HUDEP-2 (cell line): Measurements from ENCODE around the gene MYO16.

ENCODE experiments used
- DNase-seq, 76 experiments: peaks; one replicate each; lab custom pipeline; 2025; ENCODE audit not compliant: unreplicated experiment in 76 of 76; lab: John Stamatoyannopoulos, UW

The MYO16 gene

DNA sequence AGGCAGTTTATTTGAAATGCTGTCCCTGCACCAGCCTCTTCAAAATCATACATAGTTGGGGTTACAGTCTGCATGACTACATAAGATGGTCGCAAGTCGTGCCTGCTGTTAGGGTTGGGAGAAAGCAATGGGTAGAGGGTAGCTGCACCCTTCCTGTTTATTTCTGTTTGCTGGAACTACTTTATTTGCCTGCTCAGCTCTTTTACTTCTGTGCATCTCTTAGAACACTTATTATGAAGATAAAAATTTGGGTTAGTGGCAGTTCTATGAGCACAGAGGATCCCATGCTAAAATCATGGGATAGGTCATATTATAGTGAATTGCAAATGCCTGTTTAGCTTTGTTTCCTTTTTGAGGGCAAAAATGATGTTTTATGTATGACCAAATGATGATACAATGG lies 160.1 kb downstream of the MYO16 start:
- no peak for DNase-seq

DNA sequence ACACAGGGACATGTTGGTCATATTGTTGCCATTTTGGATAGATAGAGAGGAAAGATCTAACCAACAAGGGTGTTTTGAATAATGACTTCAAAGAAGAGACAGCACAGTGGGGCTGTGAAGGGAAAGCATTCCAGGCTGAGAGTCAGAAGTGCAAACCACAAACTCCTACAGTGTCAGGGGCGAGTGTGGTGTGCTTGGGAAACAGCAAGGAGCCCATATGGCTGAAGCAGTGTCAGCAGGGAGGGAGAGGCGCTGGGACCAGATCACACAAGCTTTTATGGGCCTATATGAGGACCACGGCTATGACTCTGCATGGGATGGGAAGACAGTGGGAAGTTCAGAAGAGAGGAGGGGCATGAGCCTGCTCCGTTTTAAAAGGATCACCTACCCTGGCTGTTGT lies 166.4 kb downstream of the MYO16 start:
- DNase-seq = no peak

- no peak for DNase-seq
Observed at GRCh38 chr13:108797354-108797753, 167.9 kb downstream of the MYO16 start.

DNA sequence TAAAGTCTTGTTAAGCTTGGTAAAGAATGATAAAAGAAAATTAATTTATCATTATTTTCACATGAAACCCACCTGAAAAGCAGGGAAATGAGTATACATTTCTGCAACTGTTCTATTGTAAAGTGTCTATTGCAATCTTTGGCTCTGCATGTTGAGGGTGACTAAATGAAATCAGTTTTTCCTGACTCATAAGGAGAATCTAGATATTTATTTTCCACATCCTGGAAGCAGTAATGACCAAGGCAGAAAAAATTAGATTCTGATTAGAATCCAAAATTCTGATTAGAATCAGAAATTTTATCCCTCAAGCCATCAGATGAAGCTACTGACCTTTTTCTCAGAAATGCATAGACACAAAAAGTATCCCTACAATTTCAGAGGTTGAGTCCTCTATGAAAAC lies 178.4 kb downstream of the MYO16 start:
- no peak for DNase-seq

DNA sequence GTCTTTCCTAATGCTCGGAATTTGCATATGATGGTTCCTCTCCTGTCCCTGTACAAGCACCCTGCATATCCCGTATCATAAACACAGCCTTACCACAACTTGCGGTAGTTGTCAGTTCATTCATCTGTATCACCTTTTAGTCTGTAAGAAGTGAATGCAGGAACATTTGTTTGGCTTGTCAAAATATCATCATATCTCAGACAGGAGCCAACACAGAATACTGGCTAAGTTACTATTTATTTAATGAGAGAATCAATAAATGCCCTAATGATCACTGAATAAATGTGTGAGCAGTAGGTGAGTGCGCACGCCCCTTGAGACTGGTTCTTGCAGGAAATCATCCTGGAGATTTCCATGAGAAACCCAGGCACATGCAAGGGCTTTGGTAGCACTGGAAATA lies 182.8 kb downstream of the MYO16 start:
- DNase-seq = no peak

DNA sequence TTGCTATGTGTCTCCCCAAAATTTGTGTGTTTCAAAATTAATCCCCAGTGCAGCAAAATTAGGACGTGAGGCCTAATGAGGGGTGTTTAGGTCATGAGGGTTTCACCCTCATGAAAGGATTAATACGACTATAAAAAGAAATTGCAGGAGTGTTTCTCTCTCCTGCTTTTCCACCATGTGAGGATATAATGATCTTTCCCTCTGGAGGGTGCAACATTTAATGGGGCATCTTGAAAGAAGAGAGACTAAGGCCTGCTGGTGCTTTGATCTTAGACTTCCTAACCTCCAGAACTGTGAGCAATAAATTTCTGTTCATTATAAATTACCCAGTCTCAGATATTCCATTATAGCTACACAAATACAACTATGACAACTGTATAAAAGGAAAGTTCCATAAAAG lies 183.2 kb downstream of the MYO16 start:
- DNase-seq = no peak

- no peak for DNase-seq
Observed at GRCh38 chr13:108813587-108814170, 184.3 kb downstream of the MYO16 start.

- peak in 2 of 76 experiments; percentile 14 to 35 for DNase-seq
Observed at GRCh38 chr13:108816375-108816774, 187.0 kb downstream of the MYO16 start.

- DNase-seq = no peak
Observed at GRCh38 chr13:108827646-108828045, 198.2 kb downstream of the MYO16 start.

DNA sequence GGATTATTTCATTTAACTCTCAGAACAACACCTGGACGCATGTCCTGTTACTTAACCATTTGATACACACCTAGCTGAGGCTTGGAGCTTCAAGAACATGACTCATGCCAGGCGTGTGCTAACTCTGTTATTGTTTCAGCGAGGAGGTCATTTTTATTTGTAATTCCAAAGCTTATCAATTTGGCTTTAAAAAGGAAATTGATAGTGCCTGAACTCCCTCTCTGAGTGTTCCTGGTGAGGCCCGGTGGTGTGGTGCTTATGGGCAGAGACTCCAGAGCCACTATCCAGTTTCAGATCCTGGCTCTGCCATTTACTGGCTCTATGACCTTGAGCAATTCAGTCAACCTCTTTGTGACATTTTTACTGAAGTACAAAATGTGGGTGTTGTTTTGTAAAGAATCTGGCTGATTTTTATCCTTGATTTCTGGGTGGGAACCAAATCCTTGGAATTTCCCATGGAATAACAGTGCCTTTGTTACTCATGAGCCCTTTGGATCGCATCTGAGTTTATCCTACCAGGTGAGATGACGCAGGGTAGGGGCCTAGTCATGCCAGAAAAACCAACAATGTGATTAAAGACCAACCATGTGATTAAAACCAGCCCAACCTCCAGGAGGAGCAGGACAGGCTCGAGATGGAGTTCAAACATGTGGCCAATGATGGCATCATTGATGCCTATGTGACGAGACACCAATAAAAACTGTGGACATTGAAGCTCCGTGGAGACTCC lies 198.8 kb downstream of the MYO16 start:
- no peak for DNase-seq

GRCh38 chr13:108830916-108831315 lies 201.5 kb downstream of the MYO16 start:
- DNase-seq = no peak

GRCh38 chr13:108833531-108833930 lies 204.1 kb downstream of the MYO16 start:
- no peak for DNase-seq

- no peak for DNase-seq
Observed at GRCh38 chr13:108834193-108834592, 204.8 kb downstream of the MYO16 start.

- DNase-seq = no peak
Observed at GRCh38 chr13:108835083-108835482, 205.7 kb downstream of the MYO16 start.

DNA sequence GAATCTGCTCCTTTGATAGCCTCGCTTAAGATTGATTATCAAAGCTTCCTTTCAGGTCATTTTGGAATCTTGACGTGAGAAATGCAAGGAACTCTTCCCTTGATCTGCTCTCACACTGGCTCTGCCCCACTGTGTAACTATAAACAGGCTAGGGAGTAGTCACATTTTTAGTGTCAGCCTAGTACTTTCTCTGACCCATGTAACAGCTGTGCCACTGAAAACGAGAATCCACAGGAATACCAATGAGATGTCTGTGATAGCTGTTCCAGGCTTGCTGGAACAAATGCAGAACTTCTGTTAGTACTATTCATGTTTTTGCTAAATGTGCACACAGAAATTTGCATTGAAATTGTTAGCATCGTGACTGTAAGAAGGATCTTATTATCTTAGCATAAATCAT lies 221.3 kb downstream of the MYO16 start:
- no peak for DNase-seq

DNA sequence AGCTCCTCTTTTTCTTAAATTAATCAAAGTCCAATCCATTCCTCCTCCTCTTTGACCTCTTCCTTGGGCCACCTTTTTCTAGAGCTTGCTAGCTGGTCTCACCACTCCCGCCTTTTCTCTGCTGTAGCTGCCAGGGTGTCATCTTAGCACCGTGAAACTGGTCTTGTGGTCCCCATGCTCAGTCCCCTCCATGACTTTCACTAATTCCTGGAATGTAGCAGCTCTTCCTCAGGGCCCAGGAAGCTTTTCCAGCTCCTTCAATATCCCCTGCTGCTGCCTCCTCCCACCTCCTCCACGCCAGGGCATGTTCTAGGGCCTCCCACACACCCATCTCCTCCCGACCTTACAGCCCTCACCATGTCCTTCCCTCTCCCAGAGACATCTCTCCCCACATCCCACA lies 222.2 kb downstream of the MYO16 start:
- DNase-seq = no peak

GRCh38 chr13:108853031-108853430 lies 223.6 kb downstream of the MYO16 start:
- DNase-seq = no peak

DNA sequence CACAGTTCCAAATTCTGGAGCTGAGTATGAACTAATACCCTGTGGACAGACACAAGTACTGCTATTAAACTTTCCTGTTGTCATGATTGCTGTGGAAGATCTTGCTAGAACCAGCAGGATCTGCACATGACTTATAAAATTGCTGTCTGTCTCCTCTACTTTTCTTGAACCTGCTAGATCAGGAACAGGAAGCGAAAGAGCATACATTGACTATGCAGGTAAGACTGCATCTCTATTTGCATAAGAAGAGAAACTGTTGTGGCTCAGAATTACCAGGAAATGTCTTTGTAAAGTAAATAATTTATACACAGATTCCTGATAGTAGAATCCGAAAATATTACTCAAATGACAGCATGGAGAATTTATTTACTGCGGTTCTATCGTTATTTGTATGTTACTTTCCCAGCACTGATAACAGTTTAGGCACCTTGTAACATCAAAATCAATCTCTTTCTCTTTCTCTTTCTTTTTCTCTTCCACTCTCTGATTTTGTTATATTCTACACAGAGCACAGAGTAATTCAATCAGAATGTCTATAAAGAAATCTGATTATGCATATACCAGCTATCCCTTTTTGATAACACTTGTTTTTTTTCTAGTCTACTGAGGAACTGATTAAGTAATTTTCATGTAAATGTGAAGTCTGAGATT lies 226.5 kb downstream of the MYO16 start:
- DNase-seq = no peak

GRCh38 chr13:108858676-108859075 lies 229.3 kb downstream of the MYO16 start:
- DNase-seq = no peak

- DNase-seq = no peak
Observed at GRCh38 chr13:108859197-108860012, 230.0 kb downstream of the MYO16 start.

DNA sequence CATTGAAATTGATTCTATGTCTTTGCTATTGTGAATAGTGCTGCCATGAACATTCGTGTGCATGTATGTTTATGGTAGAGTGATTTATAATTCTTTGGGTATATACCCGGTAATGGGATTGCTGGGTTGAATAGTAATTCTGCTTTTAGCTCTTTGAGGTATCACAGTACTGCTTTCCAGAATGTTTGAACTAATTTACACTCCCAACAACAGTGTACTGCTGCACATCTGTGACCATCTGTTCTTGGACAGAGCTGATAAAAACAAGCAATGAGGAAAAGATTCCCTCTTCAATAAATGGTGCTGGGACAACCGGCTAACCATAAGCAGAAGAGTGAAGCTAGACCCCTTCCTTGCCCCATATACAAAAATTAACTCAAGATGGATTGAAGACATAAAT lies 231.0 kb downstream of the MYO16 start:
- no peak for DNase-seq
